Naive thymus-derived CD8-positive, alpha-beta T cell (primary cell): Measurements from ENCODE around the gene NRF1. TPM values are rescaled to one million over a fixed set of nuclear protein-coding genes. Genes with fewer than 3 reads are reported as not detected.

Experiments
- ATAC-seq, 2 donors: fragments of 150-1000 bp; cut with Tn5 transposase in 1 of 2; sonication (Bioruptor Pico), chemical (Tn5 transposase) in 1 of 2; 1 replicate in 1 of 2; 2 replicates in 1 of 2; pipeline ENCODE4 v1.10.0; 2021; ENCODE audit warnings: mild to moderate bottlenecking in 2 of 2, moderate library complexity in 2 of 2
- POLR2A ChIA-PET: fragments of 350-600 bp; sonication (Branson Sonifier 250); formaldehyde crosslinking; loops from one replicate; lab custom pipeline; 2021; ENCODE audit warnings: antibody characterized with exemption; lab: Charles Lee
- DNase-seq, 10 donors: peaks; one replicate each; pipeline versions ENCODE4 v3.0.0 to v3.0.0-alpha.2; 2020 to 2022
- H3K27ac Mint-ChIP-seq, 10 donors: one replicate each; pipeline ENCODE4 v1.8.0; 2020 to 2022; ENCODE audit warnings: mild to moderate bottlenecking in 10 of 10, mixed read lengths in 10 of 10, moderate library complexity in 4 of 10, inconsistent platforms in 1 of 10
- H3K27me3 Mint-ChIP-seq, 5 donors: one replicate each; pipeline ENCODE4 v1.8.0; 2021 to 2022; ENCODE audit warnings: mixed read lengths in 5 of 5
- H3K36me3 Mint-ChIP-seq, 3 donors: one replicate each; pipeline ENCODE4 v1.8.0; 2020 to 2022; ENCODE audit warnings: mixed read lengths in 3 of 3, mild to moderate bottlenecking in 2 of 3, inconsistent platforms in 1 of 3
- H3K4me1 Mint-ChIP-seq, 4 donors: one replicate each; pipeline ENCODE4 v1.8.0; 2021 to 2022; ENCODE audit warnings: mixed read lengths in 4 of 4
- H3K4me3 Mint-ChIP-seq, 10 donors: one replicate each; pipeline ENCODE4 v1.8.0; 2020 to 2022; ENCODE audit warnings: mild to moderate bottlenecking in 10 of 10, mixed read lengths in 10 of 10, moderate library complexity in 6 of 10, inconsistent platforms in 1 of 10
- H3K9me3 Mint-ChIP-seq, 9 donors: one replicate each; pipeline ENCODE4 v1.8.0; 2020 to 2022; ENCODE audit warnings: mixed read lengths in 9 of 9, mild to moderate bottlenecking in 3 of 9, inconsistent platforms in 1 of 9, moderate library complexity in 1 of 9
- polyA plus RNA-seq, 3 donors: library from polyadenylated mRNA; unstranded; fragments of 300-500 nt; fragmentation: Illumina TruSeq; gene quantifications; one replicate each; pipeline ENCODE4 v1.2.3, GENCODE V29; 2021
- total RNA-seq, 8 experiments: library from RNA in 2 of 8; stranded (reverse) in 2 of 8; gene quantifications; one replicate each; pipeline ENCODE4 v1.2.3 and lab custom pipeline; 2021 to 2026

The NRF1 gene
- total and polyA plus RNA-seq, 5 experiments from 2014 or later: 11.7 to 45.0 (median 22.5) TPM

DNA sequence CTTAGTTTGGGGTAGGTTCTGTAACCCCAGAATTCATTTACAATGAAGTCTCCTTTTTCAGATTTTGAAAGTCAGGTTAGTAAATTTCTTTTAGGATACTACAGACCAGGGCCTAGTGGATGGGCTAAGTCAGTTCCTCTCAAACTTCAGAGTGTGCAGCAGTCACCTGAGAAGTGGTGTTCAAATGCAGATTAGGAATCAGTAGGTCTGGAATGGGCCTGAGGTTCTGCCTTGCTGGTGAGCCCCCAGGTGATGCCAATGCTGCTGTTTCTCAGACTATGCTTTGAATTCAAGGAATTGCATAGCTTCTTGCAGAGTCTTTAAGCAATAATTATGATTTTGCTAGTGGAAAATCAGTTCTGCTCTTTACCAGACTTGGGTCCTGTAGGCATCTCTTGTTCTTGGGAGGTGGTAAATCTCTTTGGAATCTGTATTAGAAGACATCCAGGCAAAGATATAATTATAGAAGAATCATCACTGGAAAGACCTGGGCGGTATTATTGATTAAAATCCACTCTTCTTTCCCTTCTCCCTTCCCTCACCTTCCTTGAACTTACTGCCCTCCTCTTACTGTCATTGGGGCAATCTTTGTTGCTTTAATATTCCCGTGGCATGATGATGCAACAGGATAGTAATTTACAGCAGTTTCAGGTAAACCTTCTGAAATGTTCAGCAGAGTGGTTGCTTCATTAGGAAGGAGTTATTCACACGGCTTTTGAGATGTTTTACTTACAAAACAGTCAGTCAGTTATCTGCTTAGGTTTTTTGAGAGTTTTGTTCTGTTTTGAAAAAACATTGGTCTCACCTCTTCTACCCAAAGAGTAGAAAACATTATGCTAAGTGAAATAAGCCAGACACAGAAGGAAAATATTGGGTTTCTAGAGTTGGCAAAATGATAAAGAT lies 87.2 kb downstream of the NRF1 start:
- Mint-ChIP-seq H3K9me3 (no peaks in the 10 kb centered on the region), H3K36me3 (peaks cover 0 to 77% (median 0%) of the 10 kb centered on the region in 3 donors), H3K27ac (peak overlapping the region in 2 of 10 donors; percentile 17 to 43), H3K27me3 (no peaks in the 10 kb centered on the region), H3K4me1 (peaks cover 0 to 4% (median 2%) of the 10 kb centered on the region in 4 donors), H3K4me3 (no peak overlapping the region)
- ATAC-seq (no peak), DNase-seq (no peak)
- POLR2A ChIA-PET: no interaction called here

- peak overlapping the region in 1 of 10 donors; percentile 14 for H3K27ac Mint-ChIP-seq
- H3K4me1 Mint-ChIP-seq: peaks cover 11 to 20% (median 16%) of the 10 kb centered on the region in 4 donors
- H3K27me3 Mint-ChIP-seq: no peaks in the 10 kb centered on the region
- DNase-seq: no peak
- no peaks in the 10 kb centered on the region for H3K9me3 Mint-ChIP-seq
- ATAC-seq: no peak
- no peak overlapping the region for H3K4me3 Mint-ChIP-seq
- POLR2A ChIA-PET: no interaction called here
- peaks cover 0 to 80% (median 0%) of the 10 kb centered on the region in 3 donors for H3K36me3 Mint-ChIP-seq
Observed at GRCh38 chr7:129702316-129702715, 90.8 kb downstream of the NRF1 start.

DNA sequence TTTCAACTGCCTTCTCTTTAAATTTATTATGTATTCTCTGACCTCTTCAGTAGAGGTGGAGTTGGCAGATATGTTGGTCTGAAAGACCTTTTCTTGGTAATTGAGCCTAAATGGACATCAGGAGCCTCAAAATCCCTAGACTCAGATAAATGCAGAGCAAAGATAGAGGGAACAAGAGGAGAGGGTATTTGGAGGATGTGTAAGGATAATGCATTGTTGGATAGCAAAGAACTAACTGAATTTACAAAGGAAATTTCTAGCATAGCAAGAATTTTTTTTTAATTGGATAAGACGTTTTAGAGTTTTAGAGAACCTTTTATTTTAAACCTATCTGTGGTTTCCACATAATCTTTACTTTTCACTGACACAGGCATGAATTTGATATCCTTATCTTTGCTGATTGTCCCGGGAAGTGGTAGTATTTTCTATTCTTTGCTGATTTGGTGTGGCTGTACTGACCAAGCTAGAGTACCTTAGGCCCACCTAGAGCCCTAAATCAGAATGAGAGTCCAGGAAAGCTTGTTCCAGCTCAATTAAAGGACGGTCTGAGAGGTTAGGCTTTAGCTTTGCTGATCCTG lies 91.3 kb downstream of the NRF1 start:
- ATAC-seq: no peak
- POLR2A ChIA-PET: no interaction called here
- H3K36me3 Mint-ChIP-seq: peaks cover 0 to 79% (median 0%) of the 10 kb centered on the region in 3 donors
- peak overlapping the region in 1 of 10 donors; percentile 14 for H3K27ac Mint-ChIP-seq
- DNase-seq: no peak
- no peaks in the 10 kb centered on the region for H3K9me3 Mint-ChIP-seq
- no peaks in the 10 kb centered on the region for H3K27me3 Mint-ChIP-seq
- H3K4me1 Mint-ChIP-seq: peaks cover 14 to 26% (median 19%) of the 10 kb centered on the region in 4 donors
- H3K4me3 Mint-ChIP-seq: no peak overlapping the region

- POLR2A ChIA-PET: interaction anchor here (0.6 kb wide), 2 partner anchors 22 to 1801 kb away, joined by 3 to 5 read pairs; no protein-coding TSS in a partner anchor
- Mint-ChIP-seq H3K36me3 (peaks cover 0 to 78% (median 0%) of the 10 kb centered on the region in 3 donors), H3K27ac (no peak overlapping the region), H3K9me3 (no peaks in the 10 kb centered on the region), H3K4me1 (peaks cover 18 to 29% (median 21%) of the 10 kb centered on the region in 4 donors), H3K4me3 (no peak overlapping the region), H3K27me3 (no peaks in the 10 kb centered on the region)
- ATAC-seq (no peak), DNase-seq (no peak)
Observed at GRCh38 chr7:129703751-129704150, 92.2 kb downstream of the NRF1 start.

GRCh38 chr7:129707910-129708499 lies 96.5 kb downstream of the NRF1 start:
- peak in 1 of 10 donors; percentile 6 for DNase-seq
- Mint-ChIP-seq H3K9me3 (no peaks in the 10 kb centered on the region), H3K36me3 (peaks cover 7 to 88% (median 27%) of the 10 kb centered on the region in 3 donors), H3K4me1 (peaks cover 18 to 29% (median 18%) of the 10 kb centered on the region in 4 donors), H3K27ac (peak overlapping the region in 2 of 10 donors; percentile 24 to 33), H3K27me3 (no peaks in the 10 kb centered on the region), H3K4me3 (no peak overlapping the region)
- POLR2A ChIA-PET: no interaction called here
- no peak for ATAC-seq

- Mint-ChIP-seq H3K4me1 (no peaks in the 10 kb centered on the region), H3K4me3 (no peak overlapping the region), H3K27ac (no peak overlapping the region), H3K9me3 (no peaks in the 10 kb centered on the region), H3K27me3 (no peaks in the 10 kb centered on the region), H3K36me3 (peaks cover 7 to 93% (median 29%) of the 10 kb centered on the region in 3 donors)
- no peak for DNase-seq
- POLR2A ChIA-PET: no interaction called here
- ATAC-seq: no peak
Observed at GRCh38 chr7:129713544-129713943, 102.0 kb downstream of the NRF1 start.

GRCh38 chr7:129714514-129715063 lies 103.1 kb downstream of the NRF1 start:
- Mint-ChIP-seq H3K4me1 (peaks cover 0 to 1% (median 0%) of the 10 kb centered on the region in 4 donors), H3K36me3 (peaks cover 10 to 93% (median 28%) of the 10 kb centered on the region in 3 donors)
- POLR2A ChIA-PET: no interaction called here

GRCh38 chr7:129719980-129720732 lies 108.6 kb downstream of the NRF1 start:
- ATAC-seq (no peak), DNase-seq (no peak)
- no peaks in the 10 kb centered on the region for H3K9me3 Mint-ChIP-seq
- peaks cover 6 to 93% (median 22%) of the 10 kb centered on the region in 3 donors for H3K36me3 Mint-ChIP-seq
- no peak overlapping the region for H3K4me3 Mint-ChIP-seq
- H3K27ac Mint-ChIP-seq: peak overlapping the region in 3 of 10 donors; percentile 21 to 63 (median 27)
- H3K27me3 Mint-ChIP-seq: no peaks in the 10 kb centered on the region
- H3K4me1 Mint-ChIP-seq: peaks cover 0 to 1% (median 0%) of the 10 kb centered on the region in 4 donors
- POLR2A ChIA-PET: no interaction called here

More at GRCh38 chr7:129714514-129715063, 103.1 kb downstream of the NRF1 start:
- Mint-ChIP-seq H3K9me3 (no peaks in the 10 kb centered on the region), H3K4me3 (no peak overlapping the region), H3K27me3 (no peaks in the 10 kb centered on the region), H3K27ac (peak overlapping the region in 1 of 10 donors; percentile 75)
- ATAC-seq (no peak), DNase-seq (no peak)

DNA sequence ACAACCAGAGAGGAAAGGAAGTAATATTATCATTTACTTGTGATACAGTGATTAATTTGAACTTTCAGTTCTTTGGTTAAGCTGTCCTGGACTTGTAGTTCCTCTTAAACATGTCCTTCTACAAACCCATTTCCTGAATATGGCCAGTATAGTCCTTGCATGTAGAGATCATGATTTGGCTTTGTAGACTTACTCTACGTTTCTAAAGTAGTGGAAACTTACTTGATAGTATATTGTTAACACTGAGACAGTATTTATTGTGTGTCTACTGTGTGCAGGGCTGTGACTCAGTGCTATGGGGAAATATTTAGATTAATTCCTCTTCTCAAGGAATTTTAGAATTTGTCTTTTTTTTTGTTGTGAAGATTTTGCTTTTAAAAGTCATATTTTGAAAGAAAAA lies 109.5 kb downstream of the NRF1 start:
- H3K27ac Mint-ChIP-seq: no peak overlapping the region
- H3K4me1 Mint-ChIP-seq: peaks cover 0 to 1% (median 0%) of the 10 kb centered on the region in 4 donors
- DNase-seq (no peak), ATAC-seq (no peak)
- POLR2A ChIA-PET: no interaction called here
- no peak overlapping the region for H3K4me3 Mint-ChIP-seq
- H3K36me3 Mint-ChIP-seq: peaks cover 6 to 88% (median 24%) of the 10 kb centered on the region in 3 donors
- no peaks in the 10 kb centered on the region for H3K9me3 Mint-ChIP-seq
- H3K27me3 Mint-ChIP-seq: no peaks in the 10 kb centered on the region

- Mint-ChIP-seq H3K27ac (no peak overlapping the region), H3K36me3 (peaks cover 6 to 90% (median 31%) of the 10 kb centered on the region in 3 donors), H3K9me3 (no peaks in the 10 kb centered on the region), H3K4me1 (peaks cover 0 to 1% (median 0%) of the 10 kb centered on the region in 4 donors), H3K4me3 (no peak overlapping the region), H3K27me3 (no peaks in the 10 kb centered on the region)
- POLR2A ChIA-PET: no interaction called here
- no peak for ATAC-seq
- no peak for DNase-seq
Observed at GRCh38 chr7:129723679-129724078, 112.2 kb downstream of the NRF1 start.

DNA sequence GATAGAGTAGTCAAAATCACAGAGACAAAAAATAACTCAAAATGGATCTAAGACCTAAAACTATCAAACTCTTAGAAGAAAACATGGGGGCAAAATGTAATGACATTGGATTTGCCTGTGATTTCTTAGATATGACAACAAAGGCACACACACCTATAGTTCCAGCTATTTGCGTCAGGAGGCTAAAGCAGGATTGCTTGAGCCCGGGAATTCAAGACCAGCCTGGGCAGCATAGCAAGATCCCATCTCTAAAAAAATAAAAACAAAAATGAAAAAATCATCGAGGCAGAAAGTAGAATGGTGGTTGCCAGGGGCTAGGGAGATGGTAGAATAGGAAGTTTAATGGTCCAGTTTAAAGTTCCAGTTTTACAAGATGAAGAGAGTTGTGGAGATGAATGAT lies 113.3 kb downstream of the NRF1 start:
- no peak overlapping the region for H3K27ac Mint-ChIP-seq
- no peaks in the 10 kb centered on the region for H3K4me1 Mint-ChIP-seq
- H3K4me3 Mint-ChIP-seq: no peak overlapping the region
- no peaks in the 10 kb centered on the region for H3K9me3 Mint-ChIP-seq
- peaks cover under 1 to 90% (median 29%) of the 10 kb centered on the region in 3 donors for H3K36me3 Mint-ChIP-seq
- DNase-seq (no peak), ATAC-seq (no peak)
- POLR2A ChIA-PET: no interaction called here
- no peaks in the 10 kb centered on the region for H3K27me3 Mint-ChIP-seq
